ENCODE results near the gene CCZ1B. TPM values are rescaled to one million over a fixed set of nuclear protein-coding genes. Genes with fewer than 3 reads are reported as not detected.

Gene CCZ1B
- total RNA-seq, 1 experiment from 2014 or later: 54.5 TPM

- H3K27ac ChIP-seq (ENCODE audit: low read depth, low read length): no peak overlapping the region
- H3K36me3 ChIP-seq (ENCODE audit: control insufficient read depth in 1 of 2, insufficient read depth in 2 of 2, low read length in 2 of 2): no peaks in the 10 kb centered on the region
- no peaks in the 10 kb centered on the region for H3K27me3 ChIP-seq (ENCODE audit: insufficient read depth, low read length)
- TF ChIP-seq TCF7L2 (IDR thresholded peaks at IDR 0.05; ENCODE audit: borderline replicate concordance, extremely low read depth, insufficient read depth, insufficient read length) (no peak), EGR1 (IDR thresholded peaks at IDR 0.05; ENCODE audit: low read depth) (no peak), POLR2A (IDR thresholded peaks at IDR 0.05; ENCODE audit: borderline replicate concordance, extremely low read depth, insufficient read depth, insufficient read length) (no peak), JUND (IDR thresholded peaks at IDR 0.05) (no peak), ZNF274 (IDR thresholded peaks at IDR 0.05; ENCODE audit: low read depth, low read length) (no peak), FOSL1 (IDR thresholded peaks at IDR 0.05; ENCODE audit: low read depth) (no peak), CTCF (IDR thresholded peaks at IDR 0.05 in 2 of 3, conservative IDR thresholded peaks at IDR 0.05 in 1 of 3; ENCODE audit: borderline replicate concordance in 1 of 3, insufficient read depth in 1 of 3, low read depth in 2 of 3, low read length in 2 of 3) (no peak), POLR2AphosphoS5 (IDR thresholded peaks at IDR 0.05; ENCODE audit: low read depth, low read length) (no peak), EZH2 (IDR thresholded peaks at IDR 0.05) (no peak), CEBPB (IDR thresholded peaks at IDR 0.05; ENCODE audit: low read depth) (no peak), RAD21 (IDR thresholded peaks at IDR 0.05; ENCODE audit: low read depth) (no peak), ELF1 (IDR thresholded peaks at IDR 0.05; ENCODE audit: borderline replicate concordance, low read depth) (no peak), SIN3A (IDR thresholded peaks at IDR 0.05; ENCODE audit: low read depth) (no peak), EZH2phosphoT487 (IDR thresholded peaks at IDR 0.05; ENCODE audit: borderline replicate concordance) (no peak), SP1 (IDR thresholded peaks at IDR 0.05; ENCODE audit: low read depth) (no peak), MAX (IDR thresholded peaks at IDR 0.05) (no peak), ATF3 (IDR thresholded peaks at IDR 0.05) (no peak), SRF (IDR thresholded peaks at IDR 0.05; ENCODE audit: low read depth) (no peak), ZFX (IDR thresholded peaks at IDR 0.05) (no peak), REST (IDR thresholded peaks at IDR 0.05; ENCODE audit: low read depth) (no peak)
- no peak for DNase-seq (ENCODE audit: low read depth, low spot score)
- CTCF ChIA-PET: no interaction called here
- H3K4me1 ChIP-seq (ENCODE audit: control insufficient read depth in 1 of 2, insufficient read depth in 2 of 2, low read length in 2 of 2): peaks cover 0 to 3% of the 10 kb centered on the region in 2 experiments; a peak in 1 of 4 replicates
- no TSS peak for BruUV-seq (replicated peaks)
- no peaks in the 10 kb centered on the region for H3K9me3 ChIP-seq (ENCODE audit: control insufficient read depth in 1 of 2, insufficient read depth in 1 of 2, low read depth in 1 of 2, low read length in 2 of 2)
- no peaks in the 10 kb centered on the region for H4K20me1 ChIP-seq (ENCODE audit: insufficient read depth)
- POLR2A ChIA-PET: no interaction called here
- RAD21 ChIA-PET (ENCODE audit: low non-redundant PET in 1 of 2, low total read pairs in 2 of 2, uncharacterized antibody in 2 of 2, unreplicated experiment in 2 of 2): no interaction called here
- intact Hi-C loops (cut with micrococcal nuclease): no loop called here
- no peak overlapping the region for H3K4me3 ChIP-seq (replicated peaks in 1 of 2; ENCODE audit: low read depth in 1 of 2, low read length in 2 of 2)
- no peak for ATAC-seq
- H3K9me2 ChIP-seq (ENCODE audit: insufficient read depth): no peaks in the 10 kb centered on the region
- no peak overlapping the region for H3K4me2 ChIP-seq (ENCODE audit: low read length)
- H3K79me2 ChIP-seq (ENCODE audit: insufficient read depth, low read length): no peaks in the 10 kb centered on the region
- no peak overlapping the region for H3K9ac ChIP-seq (ENCODE audit: low read length)
- no peak overlapping the region for H2AFZ ChIP-seq (ENCODE audit: low read depth, low read length, poor library complexity, severe bottlenecking)
Measured at GRCh38 chr7:6833636-6834035, 7.6 kb upstream of the CCZ1B start.
